OCI-LY3 (cell line): Measurements from ENCODE around the gene PHACTR3.

Experiments
- CTCF ChIP-seq: fragments of 200-600, 300-600 bp; sonication (generic); IDR thresholded peaks from 2 replicates; pipeline ENCODE4 v1.5.1; 2014; ENCODE audit warnings: antibody characterized with exemption, low read length, low read depth
- EZH2phosphoT487 ChIP-seq: fragments of 200-600 bp; shearing (Covaris generic); IDR thresholded peaks from 2 replicates; pipeline ENCODE4 v1.6.1; 2018; ENCODE audit warnings: antibody characterized with exemption, mixed run types, low read depth

- TF ChIP-seq CTCF (no peak), EZH2phosphoT487 (no peak)
Observed at GRCh38 chr20:59596690-59597089, 7.7 kb upstream of the PHACTR3 start.
